HepG2 (cell line): ENCODE data around the gene ANKRD35. TPM values are rescaled to one million over a fixed set of nuclear protein-coding genes. Genes with fewer than 3 reads are reported as not detected.

Source experiments
- ATAC-seq: fragments of 200-7000 bp; cut with Tn5 transposase; 3 replicates; pipeline ENCODE4 v1.9.1; 2020; ENCODE audit warnings: mild to moderate bottlenecking, moderate library complexity
- BruUV-seq: library from RNA; stranded (reverse); fragments of 400-500 nt; replicated peaks from 2 replicates; lab custom pipeline; 2021; lab: Mats Ljungman, UMichigan
- CTCF ChIA-PET: fragments of 300-600 bp; formaldehyde crosslinking; extraction: SDS; loops from one replicate; lab custom pipeline; 2021; ENCODE audit warnings: low total read pairs, inconsistent platforms, low intra/inter-chr PET ratio; lab: Yijun Ruan, JAX
- POLR2A ChIA-PET: fragments of 350-600 bp; sonication (Branson Sonifier 250); formaldehyde crosslinking; loops from one replicate; lab custom pipeline; 2020; ENCODE audit warnings: antibody characterized with exemption, inconsistent platforms; lab: Yijun Ruan, JAX
- DNase-seq: peaks from one replicate; pipeline ENCODE4 v3.0.0-alpha.2; 2015; ENCODE audit warnings: low spot score
- FAIRE-seq: peaks from 3 replicates; lab custom pipeline; 2011; peaks lifted over from hg19 to GRCh38; lab: Jason Lieb, UNC
- H2AFZ ChIP-seq: one replicate; pipeline ENCODE4 v1.6.1; 2011; ENCODE audit warnings: low read length, inconsistent platforms
- H3K27ac ChIP-seq: fragments of 300-600 bp; 3 replicates; pipeline ENCODE4 v1.8.0; 2011; ENCODE audit warnings: mixed run types, mild to moderate bottlenecking, mixed read lengths, low read length, inconsistent platforms; ENCODE audit not compliant: insufficient read depth; ENCODE audit errors: extremely low read length
- H3K27me3 ChIP-seq, 2 experiments: fragments of 200-600 bp in 1 of 2; 2 replicates in 1 of 2; 3 replicates in 1 of 2; pipeline versions ENCODE4 v1.6.0 to v1.8.0; 2011; ENCODE audit warnings: low read length in 2 of 2, mild to moderate bottlenecking in 2 of 2, moderate library complexity in 2 of 2, inconsistent platforms in 1 of 2; ENCODE audit not compliant: insufficient read depth in 2 of 2, control insufficient read depth in 1 of 2
- H3K36me3 ChIP-seq, 2 experiments: fragments of 200-600 bp in 1 of 2; replicated peaks in 1 of 2; 2 replicates in 1 of 2; 3 replicates in 1 of 2; pipeline versions ENCODE4 v1.5.1 to v1.8.0; 2011; ENCODE audit warnings: low read length in 2 of 2, inconsistent platforms in 1 of 2; ENCODE audit not compliant: insufficient read depth in 2 of 2, control insufficient read depth in 1 of 2
- H3K4me1 ChIP-seq: 2 replicates; pipeline ENCODE4 v1.5.1; 2012; ENCODE audit warnings: low read length, inconsistent platforms; ENCODE audit not compliant: insufficient read depth
- H3K4me2 ChIP-seq: 2 replicates; pipeline ENCODE4 v1.6.0; 2011; ENCODE audit warnings: low read depth, low read length, inconsistent platforms
- H3K4me3 ChIP-seq, 3 experiments: fragments of 200-600 bp in 1 of 3; sonication (generic), shearing (Covaris generic) in 1 of 3; replicated peaks in 1 of 3; 2 replicates each; pipeline ENCODE4 v1.5.1; 2011 to 2016; ENCODE audit warnings: low read length in 3 of 3, inconsistent platforms in 2 of 3, low read depth in 2 of 3, mild to moderate bottlenecking in 2 of 3, control low read depth in 1 of 3, mixed read lengths in 1 of 3; ENCODE audit not compliant: insufficient read depth in 1 of 3
- H3K79me2 ChIP-seq: one replicate; pipeline ENCODE4 v1.6.1; 2011; ENCODE audit warnings: low read length, inconsistent platforms; ENCODE audit not compliant: insufficient read depth
- H3K9ac ChIP-seq: 2 replicates; pipeline ENCODE4 v1.6.0; 2011; ENCODE audit warnings: mild to moderate bottlenecking, low read depth, low read length, inconsistent platforms; ENCODE audit not compliant: insufficient read depth
- H3K9me3 ChIP-seq: 2 replicates; pipeline ENCODE4 v1.5.1; 2012; ENCODE audit warnings: mild to moderate bottlenecking, low read length
- H4K20me1 ChIP-seq: 2 replicates; pipeline ENCODE4 v1.6.0; 2011; ENCODE audit warnings: inconsistent platforms, mild to moderate bottlenecking, low read length, moderate library complexity; ENCODE audit not compliant: insufficient read depth
- ARID4A ChIP-seq: sonication (generic); formaldehyde crosslinking; IDR thresholded peaks from 2 replicates; pipeline ENCODE4 v1.5.0; 2020; ENCODE audit warnings: mild to moderate bottlenecking, missing genetic modification reagents, borderline replicate concordance
- ATF7-NPFF ChIP-seq: sonication (generic); formaldehyde crosslinking; IDR thresholded peaks from 2 replicates; pipeline ENCODE4 v1.8.1; 2023; ENCODE audit warnings: mild to moderate bottlenecking, low read depth, missing genetic modification reagents, moderate library complexity
- CHCHD3 ChIP-seq: sonication (generic); formaldehyde crosslinking; IDR thresholded peaks from 2 replicates; pipeline ENCODE4 v1.8.0; 2022; ENCODE audit warnings: mild to moderate bottlenecking, missing genetic modification reagents, moderate library complexity
- EP300 ChIP-seq, 3 experiments: sonication (generic) in 1 of 3; formaldehyde crosslinking in 1 of 3; IDR thresholded peaks; 2 replicates each; pipeline versions ENCODE4 v1.5.1 to v1.6.1; 2011 to 2020; ENCODE audit warnings: low read depth in 2 of 3, low read length in 2 of 3, borderline replicate concordance in 1 of 3, improper control_type of control experiment in 1 of 3, mild to moderate bottlenecking in 1 of 3, missing genetic modification reagents in 1 of 3, moderate library complexity in 1 of 3
- MTF1 ChIP-seq: sonication (generic); formaldehyde crosslinking; IDR thresholded peaks from 2 replicates; pipeline ENCODE4 v1.5.0; 2020; ENCODE audit warnings: missing genetic modification reagents
- MYPOP ChIP-seq: sonication (generic); formaldehyde crosslinking; IDR thresholded peaks from 2 replicates; pipeline ENCODE4 v1.8.1; 2023; ENCODE audit warnings: mild to moderate bottlenecking, moderate library complexity, missing genetic modification reagents
- YEATS4 ChIP-seq: sonication (generic); formaldehyde crosslinking; IDR thresholded peaks from 2 replicates; pipeline ENCODE4 v1.4.0; 2020; ENCODE audit warnings: missing genetic modification reagents, borderline replicate concordance
- ZBTB21 ChIP-seq: sonication (generic); formaldehyde crosslinking; IDR thresholded peaks from 2 replicates; pipeline ENCODE4 v1.4.0; 2020; ENCODE audit warnings: missing genetic modification reagents
- ZBTB34 ChIP-seq: sonication (generic); formaldehyde crosslinking; IDR thresholded peaks from 2 replicates; pipeline ENCODE4 v1.8.0; 2022; ENCODE audit warnings: mild to moderate bottlenecking, missing genetic modification reagents
- ZNF607 ChIP-seq: sonication (generic); formaldehyde crosslinking; IDR thresholded peaks from 2 replicates; pipeline ENCODE4 v1.5.1; 2020; ENCODE audit warnings: missing genetic modification reagents, mild to moderate bottlenecking, borderline replicate concordance
- WGBS: methylation state at CpG from one replicate; pipeline ENCODE4 v1.1.6; 2017; ENCODE audit warnings: low lambda C conversion rate; 5-methylcytosine and 5-hydroxymethylcytosine counted together
- in situ Hi-C: cut with HindIII; loops from 2 replicates; pipeline ENCODE4 v1.10.0; 2017; ENCODE audit warnings: low pct_unique_long_range_greater_than_20kb; ENCODE audit not compliant: extremely low pct_ligation_motif_present
- intact Hi-C: fragments of 100-400 bp; cut with micrococcal nuclease; formaldehyde crosslinking; loops from one replicate; pipeline ENCODE4 v1.10.0; 2022; ENCODE audit not compliant: unreplicated experiment
- polyA plus RNA-seq, 8 experiments: library from polyadenylated mRNA; depleted of rRNA in 3 of 8; stranded (reverse) in 7 of 8; unstranded in 1 of 8; fragments of >200 nt; fragmentation: Illumina TruSeq in 4 of 8; extraction: Trizol in 4 of 8; gene quantifications; 2 replicates each; pipeline versions ENCODE4 v1.2.1 to v1.2.3, GENCODE V29; 2011 to 2016; ENCODE audit warnings: low read depth in 4 of 8, missing spikeins in 1 of 8, mixed read lengths in 1 of 8; ENCODE audit not compliant: insufficient read depth in 1 of 8
- total RNA-seq, 5 experiments: library from RNA; depleted of rRNA; stranded (reverse); fragments of >200 nt; fragmentation: Illumina TruSeq; extraction: Trizol; gene quantifications; 2 replicates each; pipeline ENCODE4 v1.2.3, GENCODE V29; 2016; ENCODE audit warnings: low read depth in 1 of 5
- TF ChIP-seq, protein P1 (sequence below): sonication (generic); formaldehyde crosslinking; IDR thresholded peaks from 2 replicates; pipeline ENCODE4 v1.5.1; 2020; ENCODE audit warnings: missing genetic modification reagents, mild to moderate bottlenecking, borderline replicate concordance

The ANKRD35 gene
- total and polyA plus RNA-seq, 2 of the 13 experiments (the other 11 are each of a cell fraction or from before 2014, with no cell fraction given), result 0.02 TPM; not detected in 1

DNA sequence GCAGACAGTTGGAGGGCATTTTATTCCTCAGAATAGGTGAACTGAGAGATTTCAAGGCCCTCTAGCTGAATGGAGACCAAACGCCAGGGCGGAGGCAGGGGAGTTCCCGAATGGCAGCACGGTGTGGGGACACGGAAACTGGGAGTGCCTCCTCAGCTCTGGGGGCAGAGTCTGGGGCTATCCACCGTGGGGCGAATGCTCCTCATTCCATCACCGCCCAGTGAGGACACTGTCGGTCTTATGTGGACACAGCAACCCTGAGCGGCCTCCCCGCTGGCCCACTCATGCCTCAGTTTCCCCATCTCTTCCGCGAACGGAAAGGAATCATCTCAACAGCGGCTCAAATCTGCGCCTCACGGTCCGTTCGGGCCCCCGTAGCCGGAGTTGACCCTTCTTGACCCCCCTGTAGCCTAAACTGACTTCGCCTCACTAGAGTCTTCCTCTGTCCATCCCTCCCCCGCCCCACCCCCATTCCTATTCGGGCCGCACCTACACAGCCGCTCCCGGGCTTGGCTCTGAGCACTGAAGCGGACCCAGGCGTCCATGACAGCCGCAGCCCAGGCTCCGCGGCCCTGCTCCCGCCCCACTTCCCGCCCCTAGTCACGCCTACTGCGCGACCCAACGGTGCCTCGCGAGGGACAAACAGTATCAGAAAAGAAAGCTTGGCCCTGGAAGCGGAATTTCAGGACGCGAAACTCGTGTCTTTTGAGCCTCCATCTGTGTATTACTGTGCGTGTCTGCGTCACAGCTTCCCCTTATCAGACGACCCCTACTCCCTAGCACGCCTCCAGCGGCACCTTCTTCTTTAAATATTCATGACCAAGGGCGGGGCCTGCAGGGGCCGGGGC lies 32.7 kb upstream of the ANKRD35 start, which contains the start of gene PEX11B (continued):
- TF ChIP-seq ZNF607 (CRISPR knock-in tag), result no peak
- no peak for TF ChIP-seq CHCHD3 (CRISPR knock-in tag)
- TF ChIP-seq ATF7-NPFF (CRISPR knock-in tag), result peak; percentile 66; the same call in 1 of the 2 replicates

GRCh38 chr1:145917595-145917994 lies 31.9 kb upstream of the ANKRD35 start:
- peak overlapping the region; percentile 87 for H3K9ac ChIP-seq
- H4K20me1 ChIP-seq, result no peaks in the 10 kb centered on the region
- peaks cover 1 to 9% of the 10 kb centered on the region in 2 experiments; a peak in 3 of 5 replicates for H3K36me3 ChIP-seq
- ChIA-PET CTCF (no interaction called here), POLR2A (interaction anchor here (0.8 to 3.4 kb wide), 3 partner anchors 10 to 58 kb away, joined by 3 to 36 read pairs (median 25); partner anchors contain the start of genes PIAS3 and RBM8A)
- H3K27ac ChIP-seq, result peak overlapping the region; percentile 78
- peaks cover 18% of the 10 kb centered on the region for H3K4me1 ChIP-seq
- ATAC-seq (no peak), DNase-seq (no peak), FAIRE-seq (no peak)
- intact Hi-C loops, result loop anchor here (5.0 kb wide), 1 partner anchor 90 kb away; no protein-coding TSS in a partner anchor
- 67% methylated on average over 5 of the region's 5 CpGs for WGBS
- in situ Hi-C loops, result no loop called here
- H3K9me3 ChIP-seq, result no peaks in the 10 kb centered on the region
- H3K27me3 ChIP-seq, result no peaks in the 10 kb centered on the region; a peak in 1 of 5 replicates
- peak overlapping the region; percentile 99 for H3K4me2 ChIP-seq
- BruUV-seq, result no TSS peak
- peak overlapping the region; percentile 79 to 99 (median 92) for H3K4me3 ChIP-seq
- H3K79me2 ChIP-seq, result peaks cover 8% of the 10 kb centered on the region
- H2AFZ ChIP-seq, result no peak overlapping the region
- TF ChIP-seq MTF1 (CRISPR knock-in tag), result no peak
- TF ChIP-seq, protein P1, sequence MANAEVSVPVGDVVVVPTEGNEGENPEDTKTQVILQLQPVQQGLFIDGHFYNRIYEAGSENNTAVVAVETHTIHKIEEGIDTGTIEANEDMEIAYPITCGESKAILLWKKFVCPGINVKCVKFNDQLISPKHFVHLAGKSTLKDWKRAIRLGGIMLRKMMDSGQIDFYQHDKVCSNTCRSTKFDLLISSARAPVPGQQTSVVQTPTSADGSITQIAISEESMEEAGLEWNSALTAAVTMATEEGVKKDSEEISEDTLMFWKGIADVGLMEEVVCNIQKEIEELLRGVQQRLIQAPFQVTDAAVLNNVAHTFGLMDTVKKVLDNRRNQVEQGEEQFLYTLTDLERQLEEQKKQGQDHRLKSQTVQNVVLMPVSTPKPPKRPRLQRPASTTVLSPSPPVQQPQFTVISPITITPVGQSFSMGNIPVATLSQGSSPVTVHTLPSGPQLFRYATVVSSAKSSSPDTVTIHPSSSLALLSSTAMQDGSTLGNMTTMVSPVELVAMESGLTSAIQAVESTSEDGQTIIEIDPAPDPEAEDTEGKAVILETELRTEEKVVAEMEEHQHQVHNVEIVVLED (CRISPR knock-in tag), result no peak
- no peak for TF ChIP-seq MYPOP
- TF ChIP-seq YEATS4 (CRISPR knock-in tag), result no peak
- no peak for TF ChIP-seq ARID4A (CRISPR knock-in tag)
- TF ChIP-seq ZBTB34 (CRISPR knock-in tag), result no peak
- no peak for TF ChIP-seq EP300 (IDR thresholded peaks at IDR 0.05; ENCODE audit: low read depth in 2 of 2, low read length in 2 of 2)
- TF ChIP-seq EP300 (CRISPR knock-in tag; IDR thresholded peaks at IDR 0.05; ENCODE audit: borderline replicate concordance), result no peak
- no peak for TF ChIP-seq ZBTB21
